Measurements from ENCODE around the gene GFOD2.

DNA sequence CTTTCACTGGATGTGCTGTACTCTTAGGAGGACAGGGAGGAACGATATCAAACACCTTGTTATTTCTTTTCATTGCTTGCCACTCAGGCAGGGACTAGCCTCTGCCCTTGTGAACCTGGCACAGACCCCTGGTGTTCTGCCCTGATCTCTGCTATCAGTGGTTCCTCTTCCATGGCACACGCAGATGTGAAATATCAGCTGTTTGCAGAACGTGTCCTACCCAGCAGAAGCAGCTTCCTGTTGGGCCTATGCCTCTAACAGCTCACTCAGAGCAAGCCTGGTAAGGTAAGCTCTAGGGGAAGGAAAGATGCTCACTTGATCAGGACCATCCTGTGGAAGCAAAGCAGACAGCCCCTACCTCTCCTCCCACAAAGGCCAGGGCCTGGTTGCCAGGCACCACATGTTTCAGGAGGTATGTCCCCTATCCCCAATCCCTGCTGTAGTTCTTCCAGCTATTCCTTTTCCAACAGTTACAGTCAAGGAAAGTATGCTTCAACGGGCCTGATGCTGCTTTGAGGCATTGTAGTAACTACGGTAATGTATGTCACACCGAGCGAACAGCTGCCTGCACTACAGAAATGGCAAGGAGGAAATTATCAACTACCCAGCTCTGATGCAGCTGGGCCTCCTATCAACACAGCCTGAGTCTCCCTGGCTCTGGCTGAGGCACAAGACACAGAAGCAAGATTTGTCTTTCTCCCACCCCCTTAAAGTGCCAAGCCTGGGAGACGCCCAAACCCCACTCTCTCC is 41.3 kb upstream of the GFOD2 start:
- TF ChIP-seq POLR2AphosphoS5 (IDR thresholded peaks at IDR 0.05) (no peak), POLR2A (IDR thresholded peaks at IDR 0.05) (no peak)
